ENCODE measurements around the gene KIRREL3.

KIRREL3 gene

GRCh38 chr11:126431401-126432064 is 569.0 kb downstream of the KIRREL3 start:
- no peak for DNase-seq

- DNase-seq, result no peak
Measured at GRCh38 chr11:126430581-126431335, 569.8 kb downstream of the KIRREL3 start.

DNA sequence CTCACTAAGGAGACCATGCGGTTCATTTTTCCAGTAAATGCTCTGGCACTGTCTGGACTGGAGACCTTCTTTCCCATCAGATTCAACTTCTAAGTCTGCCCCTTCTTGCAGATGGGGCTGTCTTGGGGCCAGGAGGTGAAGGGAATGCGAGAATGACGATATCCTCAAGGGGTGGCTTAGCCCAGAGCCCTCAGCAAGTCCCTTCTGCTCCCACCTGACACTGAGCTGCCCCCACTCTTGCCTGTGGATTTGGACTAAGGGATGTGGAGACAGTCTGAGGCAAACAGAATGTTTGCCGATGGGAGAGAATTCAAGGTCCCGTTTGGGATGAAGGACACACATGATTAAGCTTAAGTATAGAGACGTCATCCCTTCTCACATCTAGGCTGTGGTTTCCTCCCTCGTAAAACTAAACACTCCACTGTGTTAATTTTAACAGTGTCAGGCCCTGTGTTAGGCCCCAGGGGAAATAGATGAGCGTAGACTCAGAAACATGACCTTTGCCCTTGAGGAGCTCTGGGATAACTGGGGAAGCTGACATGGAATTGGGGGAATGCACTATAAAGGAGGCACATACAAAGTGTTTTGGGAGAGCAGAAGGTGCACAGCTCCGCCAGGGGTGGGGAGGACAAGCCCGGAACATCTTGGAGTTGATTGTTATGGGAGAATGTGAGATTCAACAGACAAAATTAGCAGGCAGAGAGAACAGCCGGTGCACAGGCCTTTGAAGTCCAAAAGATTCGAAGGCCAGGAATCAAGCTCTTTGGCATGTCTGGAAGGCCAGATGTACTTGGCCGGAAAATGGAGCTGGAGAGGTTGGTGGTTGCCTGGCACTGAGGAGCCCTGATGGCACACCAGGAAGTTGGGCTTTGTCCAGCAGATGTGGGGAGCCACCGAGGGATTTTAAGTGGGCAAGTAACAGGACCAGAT is 573.5 kb downstream of the KIRREL3 start:
- peak in 1 of 5 experiments; percentile 29 for DNase-seq

- no peak for DNase-seq
Measured at GRCh38 chr11:126426106-126426505, 574.5 kb downstream of the KIRREL3 start.

DNA sequence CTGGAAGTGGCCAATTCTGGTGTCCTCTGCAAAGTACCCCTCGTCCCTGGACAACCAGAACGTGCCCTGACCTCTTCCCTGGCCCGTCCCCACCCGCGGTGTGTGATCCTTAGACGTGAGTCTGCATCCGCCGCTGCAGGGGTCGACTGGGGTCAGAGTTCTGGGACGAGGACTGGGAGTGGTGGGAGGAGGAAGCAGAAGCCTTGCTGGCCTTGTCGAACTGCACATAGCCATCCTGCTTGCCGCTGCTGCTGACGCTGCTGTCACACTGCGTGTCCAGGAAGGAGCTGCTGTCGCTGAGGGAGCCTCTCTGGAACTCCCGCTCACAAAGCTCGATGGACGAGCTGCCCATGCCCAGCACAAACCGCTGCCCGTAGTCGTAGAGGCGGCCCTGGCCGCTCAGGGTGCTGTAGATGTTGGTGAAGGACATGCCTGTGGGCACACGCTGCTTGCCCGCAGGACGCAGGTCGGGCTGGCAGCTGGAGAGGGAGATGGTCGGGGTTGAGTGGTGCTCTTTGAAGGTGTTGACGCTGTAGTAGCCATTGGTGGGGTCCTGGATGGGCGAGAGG is 576.0 kb downstream of the KIRREL3 start:
- no peak for DNase-seq

GRCh38 chr11:126423743-126424142 is 576.8 kb downstream of the KIRREL3 start:
- DNase-seq, result no peak

DNA sequence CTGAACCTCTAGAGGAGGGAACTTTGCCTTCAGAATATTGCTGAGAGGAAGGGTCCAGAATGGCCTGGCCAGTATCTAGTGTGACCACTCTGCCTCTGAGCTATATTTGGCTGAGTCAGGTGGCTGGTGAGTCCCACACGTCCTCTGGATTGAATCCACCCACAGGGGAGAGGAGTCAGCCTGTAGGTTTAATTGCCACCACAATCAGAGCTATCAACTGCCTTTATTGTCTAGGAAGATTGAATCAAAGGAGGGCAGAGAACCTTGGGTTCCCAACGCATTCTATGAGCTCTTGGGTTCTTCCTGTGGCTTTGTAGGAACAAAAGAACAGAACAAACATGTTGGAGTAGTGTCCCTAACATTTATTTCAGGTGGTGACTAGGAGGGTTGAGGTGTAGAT is 577.4 kb downstream of the KIRREL3 start:
- DNase-seq, result no peak

DNA sequence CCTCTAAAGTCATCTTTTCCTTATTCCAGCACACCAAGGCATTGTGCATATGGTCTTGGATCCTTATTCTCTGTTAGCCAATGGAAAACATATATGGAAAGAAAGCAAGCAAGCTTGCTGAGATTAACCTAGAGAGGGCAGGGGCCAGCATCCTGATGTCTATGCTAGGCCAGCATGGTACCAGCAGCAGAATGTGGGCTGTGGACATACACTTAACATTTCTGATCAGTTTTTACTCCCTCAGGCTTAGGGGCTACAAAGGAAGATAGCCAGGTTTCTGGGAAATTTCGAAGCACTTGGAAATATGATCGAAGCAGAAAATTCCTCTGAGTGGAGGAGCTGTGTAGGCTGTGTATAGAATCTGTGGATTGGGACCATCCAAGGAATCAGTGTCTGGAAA is 578.1 kb downstream of the KIRREL3 start:
- DNase-seq, result no peak

- no peak for DNase-seq
Measured at GRCh38 chr11:126421271-126421671, 579.3 kb downstream of the KIRREL3 start.

DNA sequence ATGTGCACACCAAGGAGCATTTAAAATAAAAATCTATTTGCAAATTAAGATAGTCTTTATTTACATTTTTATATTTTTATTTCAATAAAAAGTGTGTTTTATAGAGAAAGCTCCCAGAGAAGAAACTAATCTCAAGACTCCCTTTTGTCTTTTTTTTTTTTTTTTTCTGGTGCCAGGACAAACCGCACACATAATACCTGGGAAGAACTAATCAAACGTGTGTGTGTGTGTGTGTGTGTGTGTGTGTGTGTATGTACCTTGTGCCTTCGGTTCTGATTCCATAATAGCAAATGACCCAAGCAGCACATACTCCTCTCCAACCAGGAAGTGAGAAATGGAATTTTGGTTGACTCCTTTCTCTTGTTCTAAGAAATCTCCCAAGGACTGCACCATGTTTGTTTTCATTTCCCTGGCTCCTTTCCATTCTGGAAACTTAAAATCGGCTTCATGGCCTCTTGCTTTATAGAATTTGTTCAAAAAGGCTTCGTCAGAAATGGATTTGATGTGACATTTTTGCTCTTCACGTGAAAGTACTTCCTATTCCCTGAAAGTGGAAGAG is 579.8 kb downstream of the KIRREL3 start:
- DNase-seq, result peak in 1 of 5 experiments; percentile 52

DNA sequence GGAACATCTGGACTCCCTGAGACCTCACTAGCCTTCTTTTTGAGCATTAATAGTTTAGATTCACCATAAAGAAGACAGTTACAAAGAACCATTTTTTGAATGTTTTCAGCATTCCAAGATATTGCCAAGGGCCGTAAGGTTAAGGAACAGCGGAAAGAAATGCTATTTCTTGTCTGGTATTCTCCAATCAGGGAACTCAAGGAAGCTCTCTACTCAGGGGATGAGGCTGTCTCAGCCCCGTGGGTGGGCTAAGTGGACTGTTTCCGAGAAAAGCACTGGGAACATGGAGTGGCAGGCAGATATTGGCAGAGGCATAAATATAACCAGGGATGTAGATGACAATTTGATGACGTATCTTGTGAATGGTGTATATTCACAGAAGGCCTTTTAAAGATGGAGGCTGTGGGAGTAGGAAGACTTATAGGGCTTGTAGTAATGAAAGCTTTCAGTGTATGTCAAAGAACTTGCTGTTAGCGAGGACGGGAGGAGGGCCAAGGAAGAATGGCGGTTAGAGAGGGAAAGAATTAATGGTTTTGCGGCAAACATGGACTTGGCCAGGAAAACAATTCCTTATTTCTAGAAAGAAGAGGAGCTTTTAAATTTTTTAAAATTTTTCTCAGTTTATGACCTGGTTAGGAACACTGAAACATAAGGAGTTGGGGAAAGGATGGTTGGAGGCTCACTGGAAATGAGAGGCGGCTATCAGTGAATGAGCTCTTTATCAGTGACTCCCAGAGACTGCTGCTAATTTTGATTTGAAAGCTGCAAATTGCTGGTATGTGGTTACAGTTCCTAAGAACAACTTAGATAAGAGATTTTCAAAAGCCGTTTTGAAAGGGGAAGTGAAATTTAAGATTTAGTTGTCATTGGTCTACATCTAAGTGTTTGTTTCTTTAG is 580.5 kb downstream of the KIRREL3 start:
- DNase-seq, result peak in 1 of 5 experiments; percentile 85

DNA sequence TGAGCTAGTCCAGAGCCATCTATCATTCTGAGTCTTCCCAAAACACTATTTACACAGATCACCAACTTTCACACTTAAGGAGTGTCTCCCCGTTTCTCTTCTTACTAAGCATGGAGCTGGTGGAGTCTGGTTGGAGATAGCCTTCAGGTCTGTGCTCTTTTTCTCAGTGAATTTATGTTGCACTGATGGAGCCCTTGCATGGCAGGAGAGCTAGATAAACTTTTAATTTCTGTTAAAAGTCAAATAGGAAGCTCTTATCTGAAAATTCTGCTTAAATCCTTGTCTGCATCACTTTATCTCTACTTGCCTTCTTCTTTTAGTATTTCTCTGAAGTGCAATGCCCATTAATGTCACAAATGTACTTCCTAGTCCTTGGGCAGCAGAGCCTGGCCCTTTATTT is 581.7 kb downstream of the KIRREL3 start:
- DNase-seq, result no peak

DNA sequence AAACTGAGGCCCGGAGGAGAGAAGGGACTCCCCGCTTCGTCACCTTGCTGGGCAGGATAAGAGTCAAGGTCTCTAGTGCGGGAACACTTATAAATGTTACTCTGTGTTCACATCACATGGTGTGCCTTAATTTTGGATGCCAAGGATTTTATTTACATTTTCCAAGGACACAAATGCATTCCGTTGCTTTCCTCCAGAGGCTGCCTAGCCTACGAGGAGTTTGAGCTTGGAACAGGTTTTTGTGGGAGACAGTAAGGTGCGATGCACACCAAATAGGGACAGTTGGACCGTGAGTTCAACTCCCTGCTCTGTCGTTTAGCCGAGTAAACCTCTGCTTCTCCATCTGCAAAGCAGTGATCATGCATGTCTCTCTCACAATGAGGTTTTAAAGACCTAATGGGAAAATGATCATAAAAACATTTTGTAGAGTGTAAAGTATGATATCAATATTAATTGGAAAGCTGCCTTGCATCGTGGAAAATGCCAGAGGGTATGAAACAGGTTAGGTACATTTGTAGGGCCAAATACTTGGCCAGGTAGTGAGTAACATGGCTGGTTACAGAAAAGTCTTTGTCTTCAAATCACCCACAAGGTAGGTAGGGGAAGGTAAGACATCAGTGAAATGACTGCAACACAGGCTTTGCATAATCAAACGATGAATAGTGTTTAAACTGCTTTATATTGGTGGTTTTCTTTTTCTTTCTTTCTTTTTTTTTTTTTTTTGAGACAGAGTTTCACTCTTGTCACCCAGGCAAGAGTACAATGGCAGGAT is 583.3 kb downstream of the KIRREL3 start:
- no peak for DNase-seq

DNA sequence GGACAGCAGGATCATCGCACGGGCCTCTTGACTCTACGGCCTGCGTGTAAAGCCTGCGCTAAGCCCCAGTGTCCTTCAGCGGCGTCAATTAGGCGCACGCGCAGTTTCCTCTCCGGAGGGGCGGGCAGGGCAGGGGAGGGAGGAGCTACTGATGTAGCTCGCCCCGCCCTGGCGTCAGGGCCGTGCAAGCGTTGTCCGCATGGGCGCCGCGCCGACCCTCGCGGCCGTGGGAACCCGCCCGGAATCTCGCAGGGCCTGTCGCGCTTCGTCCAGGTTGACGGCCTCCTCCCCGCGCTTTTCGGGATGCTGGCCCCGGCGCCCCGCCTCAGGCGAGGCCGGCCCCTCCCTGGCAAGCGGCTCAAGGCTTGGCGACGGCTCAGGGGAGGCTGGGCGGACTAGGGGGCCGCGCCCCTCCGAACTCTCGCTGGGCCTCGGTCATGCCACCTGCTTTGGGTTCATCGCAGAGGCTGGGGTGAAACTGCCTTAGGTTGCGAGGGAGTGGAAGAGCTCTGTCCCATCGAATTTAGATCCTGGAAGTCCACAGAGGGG is 584.0 kb downstream of the KIRREL3 start:
- peak; percentile 24 to 86 (median 43) for DNase-seq

DNA sequence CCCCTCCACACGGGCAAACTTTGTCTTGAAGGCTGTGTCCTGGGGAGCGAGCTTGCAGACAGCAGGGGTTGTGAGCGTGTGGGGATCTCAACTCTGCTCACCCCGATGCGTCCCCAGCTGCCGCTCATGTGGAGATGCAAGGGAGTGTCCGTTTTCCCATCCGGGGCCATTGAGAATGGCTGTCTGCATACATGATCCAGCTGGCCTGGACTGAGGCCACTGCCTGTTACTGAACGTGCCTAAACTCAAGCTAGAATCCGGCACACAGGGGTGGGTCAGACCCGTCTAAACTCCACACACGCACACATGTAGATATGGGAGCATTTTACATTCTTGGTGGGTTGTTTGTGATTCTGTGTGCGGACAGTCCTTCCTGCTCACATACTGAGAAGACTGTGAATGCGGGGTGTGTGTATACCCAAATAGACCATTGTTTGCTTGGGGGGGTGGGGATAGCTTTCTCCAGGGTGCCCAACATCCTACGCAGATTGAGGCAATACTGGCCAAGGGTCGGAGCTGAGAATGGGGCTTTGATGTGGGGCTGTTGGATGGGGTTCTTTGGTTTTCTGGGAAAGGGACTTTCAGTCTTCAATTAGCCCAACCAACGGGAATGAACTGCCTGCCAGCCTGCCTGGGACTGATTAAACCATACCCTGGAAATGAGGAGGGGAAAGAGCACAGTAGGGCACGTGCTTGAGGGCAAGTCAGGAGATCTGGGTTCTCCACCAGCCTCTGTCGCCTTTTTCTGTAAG is 584.7 kb downstream of the KIRREL3 start:
- DNase-seq, result no peak

DNA sequence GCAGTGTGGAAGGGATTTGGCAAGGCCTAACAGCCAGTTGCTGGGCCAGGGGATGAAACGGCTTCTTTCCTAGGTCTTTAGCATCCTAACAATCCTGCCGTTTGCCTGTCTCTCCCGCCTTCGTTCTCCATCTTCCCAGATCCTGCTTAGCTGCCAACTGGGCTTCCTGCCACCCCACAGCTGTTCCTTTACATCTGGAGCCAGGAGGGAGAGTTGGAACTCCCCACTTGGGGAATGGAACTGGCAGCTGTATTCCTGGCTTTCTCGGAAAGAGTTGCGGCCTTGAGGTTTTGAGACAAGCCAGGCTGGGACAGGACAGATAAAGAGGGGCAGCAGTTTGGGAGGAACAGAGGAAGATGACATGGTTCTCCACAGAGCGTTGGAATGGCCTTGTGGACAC is 585.4 kb downstream of the KIRREL3 start:
- no peak for DNase-seq

DNA sequence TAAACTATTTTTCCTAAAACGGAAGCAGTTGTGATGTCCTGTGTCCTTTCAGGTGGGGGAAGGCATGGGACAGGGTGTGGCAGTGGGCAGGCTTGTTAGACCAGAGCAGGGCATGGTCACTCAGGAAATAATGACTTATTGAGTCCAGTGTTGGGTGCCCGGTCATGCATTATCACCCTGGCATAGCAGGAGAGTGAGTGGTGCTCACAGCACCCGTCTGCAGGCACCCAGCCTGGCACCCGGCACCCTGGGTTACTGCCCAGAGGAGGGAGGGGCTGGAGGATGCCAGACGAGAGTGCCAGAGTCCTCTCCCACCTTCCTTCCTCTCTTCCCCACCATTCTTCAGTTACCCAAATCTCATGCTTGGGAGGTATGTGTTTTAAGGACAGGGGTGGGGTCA is 586.0 kb downstream of the KIRREL3 start:
- no peak for DNase-seq

DNA sequence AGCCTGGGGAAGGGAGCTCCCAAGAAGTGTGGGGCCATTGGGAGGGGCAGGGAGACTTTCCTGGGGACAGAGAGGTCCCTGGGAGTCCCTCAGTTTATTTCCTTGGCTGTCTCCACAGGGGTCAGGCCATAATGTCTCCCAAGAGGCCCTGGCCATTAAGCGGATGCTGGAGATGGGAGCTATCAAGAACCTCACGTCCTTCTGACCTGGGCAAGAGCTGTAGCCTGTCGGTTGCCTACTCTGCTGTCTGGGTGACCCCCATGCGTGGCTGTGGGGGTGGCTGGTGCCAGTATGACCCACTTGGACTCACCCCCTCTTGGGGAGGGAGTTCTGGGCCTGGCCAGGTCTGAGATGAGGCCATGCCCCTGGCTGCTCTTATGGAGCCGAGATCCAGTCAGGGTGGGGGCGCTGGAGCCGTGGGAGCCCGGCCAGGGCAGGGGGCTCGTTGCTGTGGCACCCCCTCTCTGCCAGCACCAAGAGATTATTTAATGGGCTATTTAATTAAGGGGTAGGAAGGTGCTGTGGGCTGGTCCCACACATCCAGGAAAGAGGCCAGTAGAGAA is 586.6 kb downstream of the KIRREL3 start:
- no peak for DNase-seq

- no peak for DNase-seq
Measured at GRCh38 chr11:126413426-126413825, 587.1 kb downstream of the KIRREL3 start.

All from T-helper 2 cell (primary cell).